ENCODE measurements around the gene ID2. TPM values are rescaled to one million over a fixed set of nuclear protein-coding genes. Genes with fewer than 3 reads are reported as not detected.

ID2 gene
- total RNA-seq, 3 donors from 2014 or later (not counting 1 experiment from before 2014, with no cell fraction given): 185 to 209 (median 191) TPM

DNA sequence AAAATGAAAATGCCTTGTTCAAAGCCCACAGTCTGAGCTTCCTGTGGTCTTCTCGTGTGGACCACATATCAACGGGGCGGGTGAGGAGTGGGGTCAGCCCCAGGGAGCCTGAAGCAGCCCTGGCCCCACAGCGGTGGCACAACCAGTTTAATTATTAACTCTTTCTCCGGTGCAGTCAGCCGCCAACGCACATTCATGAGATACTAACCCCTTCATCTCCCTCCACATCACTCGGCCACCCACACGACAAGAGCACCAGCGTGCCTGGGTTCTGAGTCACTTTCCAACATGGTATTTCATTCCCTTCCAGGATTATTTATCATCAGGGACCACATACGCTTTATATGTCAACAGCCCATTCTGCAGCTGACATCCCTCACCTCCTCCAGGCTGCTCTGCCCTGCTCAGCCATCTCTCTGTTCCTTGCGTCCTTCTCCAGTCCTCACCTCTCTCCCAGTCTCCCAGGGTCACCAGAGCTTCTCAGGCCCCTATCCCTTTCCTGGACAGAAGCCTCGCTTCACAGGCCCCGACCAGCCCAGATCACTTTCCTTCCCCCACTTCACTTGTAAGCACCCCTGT lies 48.0 kb upstream of the ID2 start:
- ATAC-seq (no peak), DNase-seq (no peak)
- Mint-ChIP-seq H3K27ac (no peak overlapping the region), H3K36me3 (no peaks in the 10 kb centered on the region), H3K4me3 (no peak overlapping the region), H3K27me3 (ENCODE audit: low read depth in 2 of 2) (peaks cover 0 to 8% of the 10 kb centered on the region in 2 donors), H3K4me1 (no peaks in the 10 kb centered on the region), H3K9me3 (no peaks in the 10 kb centered on the region)
- peaks cover 2% of the 10 kb centered on the region for H3K4me1 ChIP-seq (ENCODE audit: control insufficient read depth, insufficient read depth, low read length)
- no peaks in the 10 kb centered on the region for H3K27me3 ChIP-seq (ENCODE audit: control insufficient read depth, insufficient read depth, low read length)
- no peaks in the 10 kb centered on the region for H3K36me3 ChIP-seq (ENCODE audit: control insufficient read depth, insufficient read depth, low read length)
- H3K4me3 ChIP-seq (ENCODE audit: low read length): no peak overlapping the region
- WGBS (ENCODE audit: insufficient coverage): 81% methylated on average over 14 of the region's 14 CpGs
- no peak overlapping the region for H3K27ac ChIP-seq (ENCODE audit: low read length)
- TF ChIP-seq, protein P1, sequence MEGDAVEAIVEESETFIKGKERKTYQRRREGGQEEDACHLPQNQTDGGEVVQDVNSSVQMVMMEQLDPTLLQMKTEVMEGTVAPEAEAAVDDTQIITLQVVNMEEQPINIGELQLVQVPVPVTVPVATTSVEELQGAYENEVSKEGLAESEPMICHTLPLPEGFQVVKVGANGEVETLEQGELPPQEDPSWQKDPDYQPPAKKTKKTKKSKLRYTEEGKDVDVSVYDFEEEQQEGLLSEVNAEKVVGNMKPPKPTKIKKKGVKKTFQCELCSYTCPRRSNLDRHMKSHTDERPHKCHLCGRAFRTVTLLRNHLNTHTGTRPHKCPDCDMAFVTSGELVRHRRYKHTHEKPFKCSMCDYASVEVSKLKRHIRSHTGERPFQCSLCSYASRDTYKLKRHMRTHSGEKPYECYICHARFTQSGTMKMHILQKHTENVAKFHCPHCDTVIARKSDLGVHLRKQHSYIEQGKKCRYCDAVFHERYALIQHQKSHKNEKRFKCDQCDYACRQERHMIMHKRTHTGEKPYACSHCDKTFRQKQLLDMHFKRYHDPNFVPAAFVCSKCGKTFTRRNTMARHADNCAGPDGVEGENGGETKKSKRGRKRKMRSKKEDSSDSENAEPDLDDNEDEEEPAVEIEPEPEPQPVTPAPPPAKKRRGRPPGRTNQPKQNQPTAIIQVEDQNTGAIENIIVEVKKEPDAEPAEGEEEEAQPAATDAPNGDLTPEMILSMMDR (IDR thresholded peaks at IDR 0.05): no peak
- intact Hi-C loops (cut with micrococcal nuclease): no loop called here
- no peaks in the 10 kb centered on the region for H3K9me3 ChIP-seq (ENCODE audit: control insufficient read depth, insufficient read depth, low read length)

DNA sequence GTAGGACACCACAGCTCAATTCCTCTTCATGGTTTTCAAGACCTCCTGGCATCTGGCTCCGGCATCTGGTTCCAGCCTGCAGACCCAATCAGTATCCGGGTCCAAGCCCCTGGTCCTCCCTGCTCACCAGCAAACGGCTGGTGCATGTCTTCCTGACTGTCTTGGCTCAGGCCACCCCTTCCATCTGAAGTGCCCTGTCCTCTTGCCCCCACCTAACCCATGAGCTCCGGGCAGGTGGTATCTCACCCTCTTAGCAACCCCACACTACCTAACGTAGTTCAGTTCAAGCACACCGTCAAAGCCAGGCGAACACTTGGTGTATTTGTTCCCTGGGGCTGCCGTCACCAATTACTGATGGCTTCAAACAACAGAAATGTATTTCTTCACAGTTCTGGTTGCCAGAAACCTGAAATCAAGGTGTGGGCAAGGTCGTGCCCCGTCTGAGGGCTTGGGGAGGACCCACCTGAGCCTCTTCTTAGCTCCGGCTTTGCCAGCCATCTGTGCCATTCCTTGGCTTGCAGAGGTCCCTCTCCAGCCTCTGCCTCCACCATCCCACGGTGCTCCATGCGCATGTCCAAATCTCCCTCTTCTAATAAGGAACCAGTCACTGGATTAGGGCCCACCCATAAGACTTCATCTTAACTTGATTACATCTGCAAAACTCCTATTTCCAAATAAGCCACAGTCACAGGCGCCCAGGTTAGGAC lies 47.2 kb upstream of the ID2 start:
- H3K36me3 Mint-ChIP-seq: no peaks in the 10 kb centered on the region
- peaks cover 0 to 8% of the 10 kb centered on the region in 2 donors for H3K27me3 Mint-ChIP-seq (ENCODE audit: low read depth in 2 of 2)
- Histone ChIP-seq H3K4me1 (ENCODE audit: control insufficient read depth, insufficient read depth, low read length) (no peaks in the 10 kb centered on the region), H3K36me3 (ENCODE audit: control insufficient read depth, insufficient read depth, low read length) (no peaks in the 10 kb centered on the region), H3K4me3 (ENCODE audit: low read length) (no peak overlapping the region), H3K9me3 (ENCODE audit: control insufficient read depth, insufficient read depth, low read length) (no peaks in the 10 kb centered on the region), H3K27me3 (ENCODE audit: control insufficient read depth, insufficient read depth, low read length) (no peaks in the 10 kb centered on the region), H3K27ac (ENCODE audit: low read length) (no peak overlapping the region)
- no peak overlapping the region for H3K27ac Mint-ChIP-seq
- H3K4me3 Mint-ChIP-seq: no peak overlapping the region
- WGBS (ENCODE audit: insufficient coverage): 93% methylated on average over 14 of the region's 14 CpGs
- ATAC-seq (no peak), DNase-seq (no peak)
- H3K9me3 Mint-ChIP-seq: no peaks in the 10 kb centered on the region
- TF ChIP-seq, protein P1 (IDR thresholded peaks at IDR 0.05): no peak
- intact Hi-C loops (cut with micrococcal nuclease): no loop called here
- no peaks in the 10 kb centered on the region for H3K4me1 Mint-ChIP-seq

DNA sequence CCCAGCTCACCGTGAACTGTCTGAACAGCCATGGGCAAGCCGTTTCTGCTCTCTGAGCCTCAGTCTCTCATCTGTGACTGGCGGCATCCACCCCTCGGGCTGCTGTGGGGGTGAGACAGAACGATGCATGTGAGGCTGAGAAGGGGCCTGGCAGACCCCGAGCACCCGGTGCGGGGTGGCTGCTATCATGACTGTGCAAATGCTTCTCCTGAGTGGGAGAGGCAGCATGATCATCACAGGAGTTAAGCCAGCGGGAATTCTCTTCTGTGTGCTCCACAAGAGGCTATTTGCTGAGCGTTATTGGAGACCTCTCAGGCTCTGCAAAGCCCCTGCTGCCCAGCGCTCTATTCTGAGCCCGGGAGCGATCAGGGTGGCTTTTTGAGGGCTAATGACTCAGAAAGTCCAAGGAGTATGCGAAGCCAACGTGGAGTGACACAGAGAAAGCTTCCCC lies 45.8 kb upstream of the ID2 start:
- Mint-ChIP-seq H3K9me3 (no peaks in the 10 kb centered on the region), H3K36me3 (no peaks in the 10 kb centered on the region), H3K27ac (no peak overlapping the region), H3K27me3 (ENCODE audit: low read depth in 2 of 2) (peaks cover 0 to 8% of the 10 kb centered on the region in 2 donors), H3K4me1 (no peaks in the 10 kb centered on the region), H3K4me3 (no peak overlapping the region)
- Histone ChIP-seq H3K27me3 (ENCODE audit: control insufficient read depth, insufficient read depth, low read length) (no peaks in the 10 kb centered on the region), H3K36me3 (ENCODE audit: control insufficient read depth, insufficient read depth, low read length) (no peaks in the 10 kb centered on the region), H3K4me3 (ENCODE audit: low read length) (no peak overlapping the region), H3K27ac (ENCODE audit: low read length) (no peak overlapping the region), H3K9me3 (ENCODE audit: control insufficient read depth, insufficient read depth, low read length) (no peaks in the 10 kb centered on the region), H3K4me1 (ENCODE audit: control insufficient read depth, insufficient read depth, low read length) (no peaks in the 10 kb centered on the region)
- 92% methylated on average over 15 of the region's 15 CpGs for WGBS (ENCODE audit: insufficient coverage)
- intact Hi-C loops (cut with micrococcal nuclease): no loop called here
- no peak for DNase-seq
- TF ChIP-seq, protein P1 (IDR thresholded peaks at IDR 0.05): no peak
- no peak for ATAC-seq
